Muscle of leg (tissue), 11 donors: ENCODE data around the gene TEC. TPM values are rescaled to one million over a fixed set of nuclear protein-coding genes. Genes with fewer than 3 reads are reported as not detected.

ENCODE experiments used
- DNase-seq: peaks from one replicate; pipeline ENCODE4 v3.0.0; 2013
- H3K27ac ChIP-seq: one replicate; pipeline ENCODE4 v1.5.1; 2013; ENCODE audit warnings: mild to moderate bottlenecking, low read length, control low read depth
- H3K27me3 ChIP-seq: one replicate; pipeline ENCODE4 v1.6.1; 2013; ENCODE audit warnings: low read length; ENCODE audit not compliant: control insufficient read depth, insufficient read depth
- H3K36me3 ChIP-seq: one replicate; pipeline ENCODE4 v1.6.1; 2013; ENCODE audit warnings: low read length; ENCODE audit not compliant: control insufficient read depth, insufficient read depth
- H3K4me1 ChIP-seq: one replicate; pipeline ENCODE4 v1.6.1; 2013; ENCODE audit warnings: low read length; ENCODE audit not compliant: control insufficient read depth, insufficient read depth
- H3K4me3 ChIP-seq: one replicate; pipeline ENCODE4 v1.5.1; 2013; ENCODE audit warnings: low read length, control low read depth
- H3K9me3 ChIP-seq: replicated peaks from 2 replicates; pipeline ENCODE4 v1.6.1; 2013; ENCODE audit warnings: low read depth, low read length; ENCODE audit not compliant: control insufficient read depth
- WGBS: methylation state at CpG from one replicate; pipeline ENCODE4 v1.1.5; 2013; ENCODE audit warnings: missing lambda C conversion rate; ENCODE audit not compliant: insufficient coverage; 5-methylcytosine and 5-hydroxymethylcytosine counted together
- polyA plus RNA-seq, 8 donors: library from polyadenylated mRNA; unstranded; fragments of 120-200 nt; gene quantifications; one replicate each; pipeline versions ENCODE4 v1.2.1 to v1.2.3, GENCODE V29; 2013; ENCODE audit warnings: inconsistent platforms in 1 of 8, low replicate concordance in 1 of 8; ENCODE audit not compliant: insufficient read length in 8 of 8, insufficient read depth in 1 of 8
- total RNA-seq: library from RNA; stranded (reverse); fragments of 120-200 nt; gene quantifications from one replicate; pipeline ENCODE4 v1.2.4, GENCODE V29; 2013

The TEC gene
- total and polyA plus RNA-seq, 9 donors: 0.23 to 1.3 (median 0.57) TPM

GRCh38 chr4:48270951-48271473 lies 1.4 kb upstream of the TEC start:
- WGBS: 60% methylated on average over 6 of the region's 6 CpGs
- Histone ChIP-seq H3K4me1 (peaks cover 4% of the 10 kb centered on the region), H3K27me3 (peaks cover 4% of the 10 kb centered on the region), H3K9me3 (no peaks in the 10 kb centered on the region), H3K36me3 (no peaks in the 10 kb centered on the region), H3K27ac (no peak overlapping the region), H3K4me3 (no peak overlapping the region)
- no peak for DNase-seq

- 100% methylated on average over 1 of the region's 3 CpGs for WGBS
- no peak for DNase-seq
- no peaks in the 10 kb centered on the region for H3K9me3 ChIP-seq
- H3K27me3 ChIP-seq: peaks cover 4% of the 10 kb centered on the region
- H3K36me3 ChIP-seq: no peaks in the 10 kb centered on the region
- no peak overlapping the region for H3K4me3 ChIP-seq
- peaks cover 4% of the 10 kb centered on the region for H3K4me1 ChIP-seq
- no peak overlapping the region for H3K27ac ChIP-seq
Observed at GRCh38 chr4:48270523-48270897, 872 bp upstream of the TEC start.

GRCh38 chr4:48269861-48270522 lies 354 bp upstream of the TEC start:
- Histone ChIP-seq H3K27me3 (peaks cover 4% of the 10 kb centered on the region), H3K4me3 (peak overlapping the region; percentile 66), H3K27ac (peak overlapping the region; percentile 23), H3K36me3 (no peaks in the 10 kb centered on the region), H3K4me1 (peaks cover 4% of the 10 kb centered on the region), H3K9me3 (no peaks in the 10 kb centered on the region)
- DNase-seq: peak; percentile 81
- WGBS: under 1% methylated on average over 30 of the region's 41 CpGs

- no peak overlapping the region for H3K4me3 ChIP-seq
- no peak for DNase-seq
- H3K9me3 ChIP-seq: no peaks in the 10 kb centered on the region
- H3K4me1 ChIP-seq: peaks cover 4% of the 10 kb centered on the region
- WGBS: 100% methylated on average over 1 of the region's 3 CpGs
- H3K36me3 ChIP-seq: no peaks in the 10 kb centered on the region
- H3K27me3 ChIP-seq: peaks cover 4% of the 10 kb centered on the region
- H3K27ac ChIP-seq: no peak overlapping the region
Observed at GRCh38 chr4:48267574-48267973, 2.1 kb downstream of the TEC start.

- H3K4me1 ChIP-seq: peaks cover 4% of the 10 kb centered on the region
- H3K27me3 ChIP-seq: peaks cover 4% of the 10 kb centered on the region
- no CpG with 5 or more reads among the region's 4 CpGs for WGBS
- H3K4me3 ChIP-seq: no peak overlapping the region
- no peak overlapping the region for H3K27ac ChIP-seq
- H3K9me3 ChIP-seq: no peaks in the 10 kb centered on the region
- H3K36me3 ChIP-seq: no peaks in the 10 kb centered on the region
- peak; percentile 36 for DNase-seq
Observed at GRCh38 chr4:48266781-48267180, 2.9 kb downstream of the TEC start.

- H3K9me3 ChIP-seq: no peaks in the 10 kb centered on the region
- no peaks in the 10 kb centered on the region for H3K36me3 ChIP-seq
- DNase-seq: peak; percentile 27
- no peaks in the 10 kb centered on the region for H3K4me1 ChIP-seq
- H3K27ac ChIP-seq: no peak overlapping the region
- no peak overlapping the region for H3K4me3 ChIP-seq
- WGBS: 78% methylated on average over 3 of the region's 3 CpGs
- no peaks in the 10 kb centered on the region for H3K27me3 ChIP-seq
Observed at GRCh38 chr4:48262926-48263325, 6.7 kb downstream of the TEC start.

GRCh38 chr4:48262484-48262883 lies 7.2 kb downstream of the TEC start:
- no peak overlapping the region for H3K4me3 ChIP-seq
- no peak for DNase-seq
- 80% methylated on average over 1 of the region's 2 CpGs for WGBS
- no peaks in the 10 kb centered on the region for H3K27me3 ChIP-seq
- no peaks in the 10 kb centered on the region for H3K36me3 ChIP-seq
- no peaks in the 10 kb centered on the region for H3K4me1 ChIP-seq
- no peaks in the 10 kb centered on the region for H3K9me3 ChIP-seq
- no peak overlapping the region for H3K27ac ChIP-seq

- DNase-seq: no peak
- H3K4me1 ChIP-seq: no peaks in the 10 kb centered on the region
- H3K36me3 ChIP-seq: no peaks in the 10 kb centered on the region
- H3K9me3 ChIP-seq: no peaks in the 10 kb centered on the region
- no peak overlapping the region for H3K27ac ChIP-seq
- no peak overlapping the region for H3K4me3 ChIP-seq
- H3K27me3 ChIP-seq: no peaks in the 10 kb centered on the region
- WGBS: no CpG with 5 or more reads among the region's 1 CpG
Observed at GRCh38 chr4:48261281-48261680, 8.4 kb downstream of the TEC start.

- H3K4me1 ChIP-seq: no peaks in the 10 kb centered on the region
- no peaks in the 10 kb centered on the region for H3K36me3 ChIP-seq
- no peaks in the 10 kb centered on the region for H3K9me3 ChIP-seq
- DNase-seq: no peak
- H3K27me3 ChIP-seq: no peaks in the 10 kb centered on the region
- H3K27ac ChIP-seq: no peak overlapping the region
- no CpG with 5 or more reads among the region's 1 CpG for WGBS
- H3K4me3 ChIP-seq: no peak overlapping the region
Observed at GRCh38 chr4:48259748-48260147, 9.9 kb downstream of the TEC start.

- no peak for DNase-seq
- no peak overlapping the region for H3K4me3 ChIP-seq
- H3K27ac ChIP-seq: no peak overlapping the region
- H3K27me3 ChIP-seq: no peaks in the 10 kb centered on the region
- no CpG with 5 or more reads among the region's 3 CpGs for WGBS
- no peaks in the 10 kb centered on the region for H3K9me3 ChIP-seq
- no peaks in the 10 kb centered on the region for H3K4me1 ChIP-seq
- H3K36me3 ChIP-seq: no peaks in the 10 kb centered on the region
Observed at GRCh38 chr4:48258845-48259397, 10.7 kb downstream of the TEC start.
